GM12873 (cell line): ENCODE results near the gene RYR3.

Experiments used
- CTCF ChIP-seq: IDR thresholded peaks from 2 replicates; pipeline ENCODE4 v1.5.1; 2012; ENCODE audit warnings: low read depth, mild to moderate bottlenecking, moderate library complexity, low read length, control low read depth; ENCODE audit not compliant: insufficient read depth; ENCODE audit errors: missing control alignments

The RYR3 gene

GRCh38 chr15:33443708-33444107 is 132.9 kb downstream of the RYR3 start:
- TF ChIP-seq CTCF: no peak

GRCh38 chr15:33445984-33446383 is 135.2 kb downstream of the RYR3 start:
- no peak for TF ChIP-seq CTCF

GRCh38 chr15:33448151-33448550 is 137.4 kb downstream of the RYR3 start:
- TF ChIP-seq CTCF: no peak

GRCh38 chr15:33448961-33449606 is 138.3 kb downstream of the RYR3 start:
- no peak for TF ChIP-seq CTCF

GRCh38 chr15:33449810-33450209 is 139.0 kb downstream of the RYR3 start:
- TF ChIP-seq CTCF: no peak

GRCh38 chr15:33451385-33451784 is 140.6 kb downstream of the RYR3 start:
- no peak for TF ChIP-seq CTCF

- no peak for TF ChIP-seq CTCF
Measured at GRCh38 chr15:33453761-33454160, 143.0 kb downstream of the RYR3 start.

GRCh38 chr15:33454346-33454745 is 143.6 kb downstream of the RYR3 start:
- no peak for TF ChIP-seq CTCF
